Measurements from ENCODE around the gene SMCO4.
"Not testable (repeated sequence)": the region's sequence is repeated elsewhere in the genome, so short reads cannot be mapped to it uniquely, and the experiment has no call there.

SMCO4 gene

GRCh38 chr11:93463666-93464065 is 79.5 kb downstream of the SMCO4 start:
- not testable (repeated sequence) for DNase-seq

- no peak for DNase-seq
Observed at GRCh38 chr11:93458286-93458685, 84.9 kb downstream of the SMCO4 start.

GRCh38 chr11:93444617-93445073 is 98.5 kb downstream of the SMCO4 start:
- DNase-seq = no peak

GRCh38 chr11:93443232-93443631 is 100.0 kb downstream of the SMCO4 start:
- not testable (repeated sequence) for DNase-seq

- no peak for DNase-seq
Observed at GRCh38 chr11:93432247-93432646, 110.9 kb downstream of the SMCO4 start.

Data from fibroblast of upper back skin (primary cell).